ENCODE results near the gene GAK.

Gene GAK

GRCh38 chr4:964346-965025, 32.4 kb upstream of the GAK start:
- DNase-seq (ENCODE audit: low read depth): no peak

DNA sequence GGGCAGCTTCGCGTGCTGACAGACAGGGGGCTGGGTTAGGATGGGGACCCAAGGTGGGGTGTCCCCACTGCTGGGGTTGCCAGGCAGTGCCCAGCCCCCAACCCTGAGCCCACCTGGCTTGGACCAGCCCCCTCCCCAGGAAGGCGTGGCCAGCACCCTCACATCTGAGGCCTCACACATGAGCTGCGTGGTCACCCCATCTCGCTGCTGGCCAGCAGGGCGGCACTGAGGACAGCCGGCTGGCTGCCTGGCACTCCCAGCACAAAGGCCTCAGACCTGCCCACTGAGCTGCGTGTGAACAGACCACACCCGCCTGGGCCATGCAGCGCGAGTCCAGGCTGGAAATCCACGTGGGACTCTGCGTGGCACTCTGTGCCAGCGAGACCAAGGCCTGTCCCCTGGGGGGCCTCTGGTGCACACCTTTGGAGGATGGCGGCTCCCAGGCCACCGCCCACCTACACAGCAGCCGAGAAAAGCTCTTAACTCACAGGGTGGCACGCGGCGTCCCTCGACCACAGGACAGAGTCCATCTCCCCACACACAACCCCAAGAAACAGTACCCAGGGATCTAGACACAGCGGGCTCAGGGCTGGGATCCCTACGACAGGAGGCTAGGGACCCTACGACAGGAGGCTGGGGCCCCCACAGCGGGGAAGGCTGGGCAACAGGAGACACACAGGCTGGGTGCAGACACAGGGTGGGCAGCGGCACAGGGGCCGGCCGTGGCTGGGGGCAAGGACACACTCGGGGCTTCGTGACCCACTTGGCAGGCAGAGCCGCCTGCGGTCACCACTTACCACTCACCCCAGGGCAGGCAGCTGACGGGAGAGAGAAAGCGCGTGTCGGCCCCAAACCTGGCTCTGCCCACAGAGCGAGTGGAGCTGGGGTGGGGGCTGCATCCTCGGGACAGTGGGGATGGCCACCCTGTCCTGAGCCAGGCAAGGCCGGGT, 31.4 kb upstream of the GAK start:
- DNase-seq (ENCODE audit: low read depth): no peak

GRCh38 chr4:962231-963208, 30.4 kb upstream of the GAK start:
- DNase-seq (ENCODE audit: low read depth): no peak

DNA sequence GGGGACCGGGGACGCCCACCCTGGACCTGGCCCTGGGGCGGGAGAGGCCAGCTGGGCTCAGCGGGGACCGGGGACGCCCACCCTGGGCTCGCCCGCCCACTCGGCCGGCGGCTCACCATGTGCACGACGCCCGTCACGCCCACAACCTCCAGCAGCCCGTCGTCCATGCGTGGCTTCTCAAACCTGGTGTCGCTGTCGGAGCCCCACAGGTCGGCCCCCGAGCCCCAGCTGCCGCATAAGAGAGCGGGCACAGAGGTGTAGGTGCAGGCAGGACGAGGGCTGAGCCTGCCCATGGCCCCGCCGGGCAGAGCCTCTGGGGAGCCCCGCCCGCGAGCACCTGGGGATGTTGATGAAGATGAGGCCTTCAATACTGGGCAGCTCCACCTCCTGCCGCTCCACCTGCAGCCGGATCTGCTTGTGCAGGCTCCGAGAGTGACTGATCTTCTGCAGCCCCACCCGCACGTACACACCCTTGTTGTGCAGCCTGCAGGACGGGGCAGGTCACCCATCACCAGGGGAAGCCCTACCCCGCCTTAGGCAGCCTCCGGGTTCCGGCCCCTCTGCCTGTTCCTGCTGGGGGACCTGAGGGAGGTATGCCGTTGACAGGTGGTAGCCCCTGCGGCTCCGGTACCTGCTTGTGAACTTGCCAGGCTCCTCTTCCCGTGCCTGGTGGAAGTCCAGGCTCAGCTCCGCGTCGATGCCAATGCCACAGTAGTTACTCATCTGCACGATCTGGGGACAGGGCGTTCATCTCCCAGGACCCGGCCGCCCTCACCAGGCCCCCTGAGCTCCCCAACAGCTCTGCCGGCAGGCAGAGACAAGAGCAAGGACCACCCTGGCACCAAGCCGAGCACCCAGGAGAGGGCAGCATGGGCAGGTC, 29.5 kb upstream of the GAK start:
- DNase-seq (ENCODE audit: low read depth): no peak

DNA sequence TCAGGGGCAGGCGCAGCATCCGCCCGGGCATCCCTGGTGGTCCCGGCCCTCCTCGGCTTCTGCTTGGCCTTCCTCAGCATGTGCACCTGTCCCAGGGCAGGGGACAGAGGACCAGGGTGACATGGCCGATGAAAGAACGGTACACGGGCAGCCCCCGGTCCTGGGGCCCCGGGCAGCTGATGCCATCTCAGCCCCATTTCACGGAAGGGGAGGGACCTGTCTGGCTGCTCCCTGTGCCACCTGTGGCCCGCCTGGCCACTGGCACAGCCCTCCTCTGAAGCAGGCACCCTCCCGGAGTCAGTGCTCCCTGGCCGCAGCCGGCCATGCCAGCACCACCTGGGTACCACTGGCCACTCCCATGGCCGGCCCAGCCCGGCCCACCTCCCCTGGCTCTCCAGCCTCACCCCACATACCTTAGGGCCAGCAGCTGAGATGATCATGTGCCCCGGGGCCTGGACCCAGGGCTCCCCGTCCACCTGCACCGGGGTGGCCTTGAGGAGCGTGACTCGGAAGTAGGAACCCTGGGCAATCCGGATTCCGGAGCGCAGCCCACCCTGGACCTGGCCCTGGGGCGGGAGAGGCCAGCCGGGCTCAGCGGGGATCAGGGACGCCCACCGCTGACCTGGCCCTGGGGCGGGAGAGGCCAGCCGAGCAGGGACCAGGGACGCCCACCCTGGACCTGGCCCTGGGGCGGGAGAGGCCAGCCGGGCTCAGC, 28.7 kb upstream of the GAK start:
- DNase-seq (ENCODE audit: low read depth): no peak

- no peak for DNase-seq (ENCODE audit: low read depth)
Measured at GRCh38 chr4:960140-960635, 28.1 kb upstream of the GAK start.

- no peak for DNase-seq (ENCODE audit: low read depth)
Measured at GRCh38 chr4:959338-960139, 27.4 kb upstream of the GAK start.

DNA sequence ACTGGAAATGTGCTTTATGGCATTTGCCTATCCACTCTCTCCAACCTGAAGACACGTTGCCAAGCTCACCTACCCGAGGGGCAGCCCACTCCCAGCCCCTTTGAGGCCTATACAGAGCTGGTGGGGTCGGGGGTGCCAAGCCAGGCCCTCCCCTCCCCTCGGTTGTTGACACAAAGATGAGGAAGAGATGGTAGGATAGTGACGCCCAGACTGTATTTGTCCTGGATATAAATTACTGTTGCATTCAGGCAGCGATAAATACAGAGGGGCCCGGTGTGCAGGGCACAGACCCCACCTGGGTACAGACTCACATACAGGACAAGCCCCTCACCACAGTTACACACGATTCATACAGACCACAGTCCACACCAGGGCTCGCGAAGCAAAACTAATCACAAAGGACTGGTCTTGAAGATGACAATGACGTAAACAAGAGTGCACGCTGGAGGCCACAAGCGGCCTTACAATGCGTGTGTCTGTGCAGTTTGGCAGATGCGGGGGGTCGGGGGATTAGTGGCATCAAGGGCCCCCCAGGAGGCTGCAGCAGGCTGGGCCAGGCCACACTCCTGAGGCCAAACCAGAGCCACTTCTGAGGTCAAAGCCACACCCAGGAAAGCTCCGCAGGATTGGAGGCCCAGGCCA, 26.7 kb upstream of the GAK start:
- no peak for DNase-seq (ENCODE audit: low read depth)

DNA sequence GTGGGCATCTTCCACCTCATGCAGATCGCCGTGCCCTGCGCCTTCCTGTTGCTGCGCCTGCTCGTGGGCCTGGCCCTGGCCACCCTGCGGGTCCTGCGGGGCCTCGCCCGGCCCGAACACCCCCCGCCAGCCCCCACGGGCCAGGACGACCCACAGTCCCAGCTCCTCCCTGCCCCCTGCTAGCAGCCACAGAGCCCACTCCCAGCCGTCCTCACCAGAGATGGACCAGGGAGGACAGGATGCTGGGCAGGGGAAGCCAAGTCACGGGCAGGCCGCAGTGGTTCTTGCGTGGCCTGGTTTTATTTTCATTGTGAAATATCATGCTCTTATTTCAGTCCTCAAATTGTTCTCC, 26.2 kb upstream of the GAK start:
- DNase-seq (ENCODE audit: low read depth): no peak

DNA sequence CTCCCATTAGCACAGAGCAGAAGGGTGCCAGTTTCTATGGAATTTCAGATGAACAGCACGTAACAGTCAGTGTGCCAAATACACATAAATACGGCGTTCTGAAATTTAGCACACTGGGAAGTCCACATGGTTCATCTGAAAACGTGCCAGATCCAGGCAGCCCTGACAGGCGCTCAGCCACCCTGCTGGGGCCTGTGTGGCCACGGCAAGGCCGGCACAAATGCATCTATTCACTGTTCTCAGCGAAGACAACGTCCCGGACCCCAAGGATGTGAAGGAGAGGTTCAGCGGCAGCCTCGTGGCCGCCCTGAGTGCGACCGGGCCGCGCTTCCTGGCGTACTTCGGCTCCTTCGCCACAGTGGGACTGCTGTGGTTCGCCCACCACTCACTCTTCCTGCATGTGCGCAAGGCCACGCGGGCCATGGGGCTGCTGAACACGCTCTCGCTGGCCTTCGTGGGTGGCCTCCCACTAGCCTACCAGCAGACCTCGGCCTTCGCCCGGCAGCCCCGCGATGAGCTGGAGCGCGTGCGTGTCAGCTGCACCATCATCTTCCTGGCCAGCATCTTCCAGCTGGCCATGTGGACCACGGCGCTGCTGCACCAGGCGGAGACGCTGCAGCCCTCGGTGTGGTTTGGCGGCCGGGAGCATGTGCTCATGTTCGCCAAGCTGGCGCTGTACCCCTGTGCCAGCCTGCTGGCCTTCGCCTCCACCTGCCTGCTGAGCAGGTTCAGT, 25.6 kb upstream of the GAK start:
- no peak for DNase-seq (ENCODE audit: low read depth)

DNA sequence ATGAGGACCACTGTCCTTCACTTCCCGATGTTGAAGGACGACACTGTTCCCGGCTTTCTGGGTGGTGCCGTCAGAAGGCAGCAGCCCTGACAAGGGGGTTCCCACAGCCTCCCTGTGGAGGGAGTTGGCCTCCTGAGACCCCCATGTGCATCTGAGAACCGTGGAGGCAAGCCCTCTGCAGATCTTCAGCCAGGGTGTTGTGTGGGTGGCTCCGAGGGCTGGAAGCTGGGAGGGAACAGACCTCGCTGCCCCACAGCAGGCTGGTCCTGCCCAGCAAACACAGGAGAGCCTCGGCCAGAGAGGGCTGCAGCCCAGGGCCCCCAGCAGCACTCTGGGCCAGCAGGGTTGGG, 25.1 kb upstream of the GAK start:
- no peak for DNase-seq (ENCODE audit: low read depth)

- no peak for DNase-seq (ENCODE audit: low read depth)
Measured at GRCh38 chr4:956531-957230, 24.6 kb upstream of the GAK start.

DNA sequence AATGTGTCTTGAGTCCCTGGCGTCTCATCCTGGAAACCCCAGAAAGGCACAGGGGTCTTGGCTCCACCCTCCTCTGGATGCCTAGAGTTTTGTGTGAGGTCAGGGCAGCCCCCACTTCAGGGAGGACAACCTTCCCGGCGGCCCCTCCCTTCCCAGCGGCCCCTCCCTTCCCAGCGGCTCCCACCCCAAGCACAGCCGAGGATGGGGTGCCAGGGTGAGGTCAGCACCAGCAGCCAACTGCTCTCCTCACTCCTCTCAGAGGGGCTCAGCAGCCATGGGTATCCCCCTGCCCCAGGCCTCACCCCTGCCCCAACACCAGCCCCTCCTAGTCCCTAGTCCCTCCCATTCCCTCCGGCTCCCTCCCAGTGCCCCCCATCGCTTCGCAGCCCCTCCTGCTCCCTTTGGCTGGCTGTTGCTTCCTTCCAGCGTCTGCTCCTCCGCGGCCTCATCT, 23.8 kb upstream of the GAK start:
- DNase-seq (ENCODE audit: low read depth): no peak

- DNase-seq (ENCODE audit: low read depth): no peak
Measured at GRCh38 chr4:955161-955921, 23.2 kb upstream of the GAK start.

DNA sequence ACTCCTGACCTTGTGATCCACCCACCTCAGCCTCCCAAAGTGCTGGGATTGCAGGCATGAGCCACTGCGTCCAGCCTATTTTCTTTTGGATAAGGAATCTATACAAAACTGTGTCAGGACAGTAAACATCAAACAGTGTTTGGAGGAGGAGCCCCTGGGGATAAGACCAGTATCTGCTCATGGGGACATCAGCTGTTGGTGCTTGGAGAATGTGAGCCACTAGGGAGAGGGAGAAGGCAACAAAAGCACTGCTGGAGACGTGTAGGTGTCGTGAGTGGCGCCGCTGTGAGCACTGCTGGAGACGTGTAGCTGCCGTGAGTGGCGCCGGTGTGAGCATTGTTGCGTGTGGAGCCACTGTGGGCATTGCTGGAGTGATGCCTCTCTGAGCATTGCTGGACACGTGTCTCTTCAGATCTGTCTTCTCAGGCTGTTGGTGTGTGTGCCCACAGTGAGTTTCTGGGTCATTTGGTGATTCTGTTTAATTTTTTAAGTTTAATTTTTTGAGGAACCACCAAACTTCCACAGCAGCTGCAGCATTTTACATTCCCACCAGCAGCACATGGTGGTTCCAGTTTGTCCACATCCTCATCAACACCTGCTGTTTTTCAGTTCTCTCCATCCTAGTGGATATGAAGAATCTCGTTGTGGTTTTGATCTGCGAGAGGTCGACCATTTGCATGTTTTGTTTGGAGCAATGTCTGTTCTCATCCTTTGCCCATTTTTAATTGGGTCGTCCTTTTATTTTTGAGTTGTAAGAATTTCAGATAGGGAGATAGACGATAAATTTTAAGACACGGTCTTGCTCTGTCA, 22.3 kb upstream of the GAK start:
- DNase-seq (ENCODE audit: low read depth): no peak

- no peak for DNase-seq (ENCODE audit: low read depth)
Measured at GRCh38 chr4:953574-953915, 21.4 kb upstream of the GAK start.

All from stimulated activated CD8-positive, alpha-beta memory T cell treated with anti-CD3 and anti-CD28 coated beads, Interleukin-12 subunit alpha, Interleukin-12 subunit beta, amount 100 ng/mL, for 1 hour (primary cell).